ENCODE results near the gene ITPA.
A peak's percentile ranks its signal among the peaks of the same experiment; 100 is the strongest.

ITPA gene

DNA sequence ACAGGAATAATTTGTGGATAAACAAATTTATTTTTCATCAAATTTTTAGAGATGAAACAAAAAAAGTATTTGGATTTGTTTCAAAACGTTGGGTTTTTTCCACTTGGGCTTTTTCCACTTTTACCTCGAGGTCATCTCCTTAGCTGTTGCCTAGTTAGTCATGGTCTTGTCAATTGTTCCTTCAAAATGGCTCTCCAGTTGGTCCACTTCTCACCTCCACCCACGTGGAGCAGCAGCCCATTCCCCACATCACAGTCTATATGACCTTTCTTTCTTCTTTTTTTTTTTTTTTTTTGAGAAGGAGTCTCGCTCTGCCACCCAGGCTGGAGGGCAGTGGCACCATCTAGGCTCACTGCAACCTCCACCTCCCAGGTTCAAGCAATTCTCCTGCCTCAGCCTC is 36.4 kb downstream of the ITPA start:
- TF ChIP-seq, protein P1, sequence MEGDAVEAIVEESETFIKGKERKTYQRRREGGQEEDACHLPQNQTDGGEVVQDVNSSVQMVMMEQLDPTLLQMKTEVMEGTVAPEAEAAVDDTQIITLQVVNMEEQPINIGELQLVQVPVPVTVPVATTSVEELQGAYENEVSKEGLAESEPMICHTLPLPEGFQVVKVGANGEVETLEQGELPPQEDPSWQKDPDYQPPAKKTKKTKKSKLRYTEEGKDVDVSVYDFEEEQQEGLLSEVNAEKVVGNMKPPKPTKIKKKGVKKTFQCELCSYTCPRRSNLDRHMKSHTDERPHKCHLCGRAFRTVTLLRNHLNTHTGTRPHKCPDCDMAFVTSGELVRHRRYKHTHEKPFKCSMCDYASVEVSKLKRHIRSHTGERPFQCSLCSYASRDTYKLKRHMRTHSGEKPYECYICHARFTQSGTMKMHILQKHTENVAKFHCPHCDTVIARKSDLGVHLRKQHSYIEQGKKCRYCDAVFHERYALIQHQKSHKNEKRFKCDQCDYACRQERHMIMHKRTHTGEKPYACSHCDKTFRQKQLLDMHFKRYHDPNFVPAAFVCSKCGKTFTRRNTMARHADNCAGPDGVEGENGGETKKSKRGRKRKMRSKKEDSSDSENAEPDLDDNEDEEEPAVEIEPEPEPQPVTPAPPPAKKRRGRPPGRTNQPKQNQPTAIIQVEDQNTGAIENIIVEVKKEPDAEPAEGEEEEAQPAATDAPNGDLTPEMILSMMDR (IDR thresholded peaks at IDR 0.05; ENCODE audit: low read depth, low read length, missing control alignments), result no peak
- no peak overlapping the region for H3K4me3 ChIP-seq (ENCODE audit: low read depth, low read length)
- no peak for DNase-seq (ENCODE audit: low read depth)
- in situ Hi-C loops (cut with HindIII; ENCODE audit: low sequenced_read_pairs), result no loop called here

DNA sequence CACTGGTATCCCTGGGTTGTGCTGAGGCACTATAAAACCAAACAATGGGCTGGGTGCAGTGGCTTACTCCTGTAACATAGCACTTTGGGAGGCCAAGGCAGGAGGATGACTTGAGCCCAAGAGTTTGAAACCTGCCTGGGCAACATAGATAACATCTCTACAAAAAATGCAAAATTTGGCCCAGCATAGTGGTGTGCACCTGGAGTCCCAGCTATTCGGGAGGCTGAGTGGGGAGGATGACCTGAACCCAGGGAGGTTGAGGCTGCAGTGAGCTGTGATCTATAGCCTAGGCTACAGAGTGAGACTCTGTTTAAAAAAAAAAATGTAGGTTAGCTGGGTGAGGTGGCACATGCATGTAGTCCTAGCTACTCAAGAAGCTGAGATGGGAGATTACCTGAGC is 37.4 kb downstream of the ITPA start:
- H3K4me3 ChIP-seq (ENCODE audit: low read depth, low read length), result no peak overlapping the region
- no peak for DNase-seq (ENCODE audit: low read depth)
- TF ChIP-seq, protein P1 (IDR thresholded peaks at IDR 0.05; ENCODE audit: low read depth, low read length, missing control alignments), result no peak
- in situ Hi-C loops (cut with HindIII; ENCODE audit: low sequenced_read_pairs), result no loop called here

DNA sequence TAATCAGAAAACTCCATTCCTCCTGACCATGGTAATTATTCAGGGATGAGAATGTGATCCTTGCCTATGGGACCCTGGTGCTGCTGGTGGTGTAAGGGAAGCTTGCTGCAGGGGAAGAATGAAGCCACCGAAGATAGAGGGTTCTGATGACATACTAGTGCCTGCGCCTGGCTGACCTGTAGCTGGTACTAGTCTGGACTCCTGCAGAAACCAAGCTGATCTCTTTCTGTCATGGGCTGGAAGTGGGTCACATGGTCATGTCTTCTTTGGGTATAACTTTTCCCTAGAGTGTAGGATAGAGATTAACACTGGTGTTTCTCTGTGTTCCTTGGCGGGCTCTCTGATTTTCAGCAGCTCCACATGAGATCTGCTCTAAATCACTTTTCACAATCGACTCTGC is 38.3 kb downstream of the ITPA start:
- in situ Hi-C loops (cut with HindIII; ENCODE audit: low sequenced_read_pairs), result no loop called here
- no peak for DNase-seq (ENCODE audit: low read depth)
- TF ChIP-seq, protein P1 (IDR thresholded peaks at IDR 0.05; ENCODE audit: low read depth, low read length, missing control alignments), result no peak
- no peak overlapping the region for H3K4me3 ChIP-seq (ENCODE audit: low read depth, low read length)

DNA sequence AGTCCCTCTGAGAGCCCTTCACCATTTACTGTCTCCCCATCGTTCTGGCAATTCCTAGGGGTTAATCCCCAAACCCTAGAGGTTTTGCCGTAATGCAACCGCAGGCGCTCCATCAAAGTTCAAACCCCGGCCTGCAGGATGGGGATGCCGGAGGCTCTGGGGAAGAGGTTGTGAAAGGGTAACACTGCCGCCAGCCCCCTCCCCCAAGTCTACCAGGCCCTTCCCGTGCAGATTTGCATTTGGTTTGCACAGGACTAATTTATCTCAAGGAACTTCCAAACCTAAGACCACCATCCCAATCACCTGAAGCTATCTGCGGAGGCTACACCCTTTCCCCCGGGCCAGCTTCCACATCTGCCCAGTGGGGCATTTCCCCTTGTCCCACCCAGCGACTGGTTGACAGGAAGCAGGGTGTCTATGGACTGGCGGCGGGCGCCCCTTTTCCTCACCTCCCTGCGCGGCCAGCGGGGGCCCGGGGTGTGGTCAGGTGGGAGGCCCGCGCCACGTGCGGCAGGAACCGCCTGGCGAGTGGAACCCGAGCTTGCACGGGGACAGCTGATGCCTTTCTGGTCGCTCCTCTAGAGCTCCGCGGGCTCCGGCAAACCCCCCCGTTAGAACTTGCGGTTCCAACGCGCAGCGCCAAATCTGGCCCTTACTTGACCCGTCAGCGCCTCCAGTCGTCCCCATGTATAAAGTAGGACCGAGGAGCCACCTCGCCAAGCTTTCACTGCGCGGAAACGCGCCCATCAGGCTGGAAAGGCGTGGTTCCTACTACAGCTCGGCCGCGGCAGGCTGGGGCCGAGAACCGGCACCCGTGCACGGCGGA is 39.1 kb downstream of the ITPA start:
- H3K4me3 ChIP-seq (ENCODE audit: low read depth, low read length), result peak overlapping the region; percentile 23
- in situ Hi-C loops (cut with HindIII; ENCODE audit: low sequenced_read_pairs), result no loop called here
- no peak for DNase-seq (ENCODE audit: low read depth)
- TF ChIP-seq, protein P1 (IDR thresholded peaks at IDR 0.05; ENCODE audit: low read depth, low read length, missing control alignments), result no peak

DNA sequence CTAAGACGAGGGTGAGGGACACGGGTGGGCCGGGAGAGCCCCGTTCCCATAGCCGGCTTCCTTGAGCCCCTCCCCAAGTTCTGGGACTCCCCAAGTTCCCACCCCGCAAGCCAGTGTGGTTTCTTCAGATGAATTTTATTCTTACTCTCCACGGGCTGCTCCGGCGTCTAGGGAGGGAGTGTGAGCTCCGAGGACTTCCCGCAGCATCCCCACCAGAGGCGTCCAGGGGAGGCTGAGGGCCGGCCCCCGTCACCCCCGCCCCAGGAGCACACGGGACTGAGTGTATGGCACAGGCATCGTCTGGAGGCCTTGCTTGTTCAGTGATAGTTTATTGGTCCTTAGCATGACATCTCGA is 39.7 kb downstream of the ITPA start:
- peak overlapping the region; percentile 23 for H3K4me3 ChIP-seq (ENCODE audit: low read depth, low read length)
- TF ChIP-seq, protein P1 (IDR thresholded peaks at IDR 0.05; ENCODE audit: low read depth, low read length, missing control alignments), result no peak
- no peak for DNase-seq (ENCODE audit: low read depth)
- in situ Hi-C loops (cut with HindIII; ENCODE audit: low sequenced_read_pairs), result no loop called here

DNA sequence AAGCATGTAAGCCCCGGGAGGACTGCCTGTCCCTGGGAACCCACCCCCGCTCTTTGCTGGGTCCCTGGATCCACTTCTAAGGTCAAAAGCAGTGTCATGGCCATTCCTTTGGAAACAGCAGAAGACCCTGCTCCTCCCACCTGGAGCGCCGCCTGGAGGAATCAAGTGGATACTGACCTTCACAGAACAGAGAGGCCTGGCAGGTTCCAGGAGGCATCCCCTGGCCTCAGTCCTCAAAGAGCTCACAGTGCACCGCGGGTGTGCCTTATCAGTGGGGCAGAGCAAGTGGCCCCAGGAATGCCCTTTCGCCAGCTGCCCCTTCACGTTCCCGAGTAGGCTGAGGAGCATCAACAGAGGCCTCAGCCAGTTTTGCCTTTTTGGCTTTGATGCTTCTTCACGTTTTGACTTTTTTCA is 40.8 kb downstream of the ITPA start:
- no peak for DNase-seq (ENCODE audit: low read depth)
- in situ Hi-C loops (cut with HindIII; ENCODE audit: low sequenced_read_pairs), result no loop called here
- H3K4me3 ChIP-seq (ENCODE audit: low read depth, low read length), result no peak overlapping the region
- TF ChIP-seq, protein P1 (IDR thresholded peaks at IDR 0.05; ENCODE audit: low read depth, low read length, missing control alignments), result peak; percentile 42

Measured in astrocyte of the cerebellum (primary cell).